Endodermal cell (in vitro differentiated cells): ENCODE data around the gene GNB1. TPM values are rescaled to one million over a fixed set of nuclear protein-coding genes. Genes with fewer than 3 reads are reported as not detected.

Experiments
- DNase-seq: peaks from one replicate; pipeline ENCODE4 v3.0.0-alpha.2; 2017
- H3K27ac ChIP-seq: 2 replicates; pipeline ENCODE4 v1.5.1; 2013; ENCODE audit warnings: mild to moderate bottlenecking, low read depth, low read length, moderate library complexity
- H3K27me3 ChIP-seq: 2 replicates; pipeline ENCODE4 v1.6.1; 2013; ENCODE audit warnings: mild to moderate bottlenecking, low read length, moderate library complexity; ENCODE audit not compliant: insufficient read depth, control insufficient read depth, poor library complexity, severe bottlenecking
- H3K36me3 ChIP-seq: 2 replicates; pipeline ENCODE4 v1.7.0; 2013; ENCODE audit warnings: mild to moderate bottlenecking, low read length, moderate library complexity; ENCODE audit not compliant: control insufficient read depth, insufficient read depth
- H3K4me1 ChIP-seq: one replicate; pipeline ENCODE4 v1.7.0; 2013; ENCODE audit warnings: low read length; ENCODE audit not compliant: control insufficient read depth, insufficient read depth
- H3K4me3 ChIP-seq: 2 replicates; pipeline ENCODE4 v1.5.1; 2013; ENCODE audit warnings: mild to moderate bottlenecking, low read length, moderate library complexity
- H3K9ac ChIP-seq: 2 replicates; pipeline ENCODE4 v1.6.1; 2013; ENCODE audit warnings: mild to moderate bottlenecking, low read length, moderate library complexity; ENCODE audit not compliant: poor library complexity, severe bottlenecking; ENCODE audit errors: extremely low read depth
- H3K9me3 ChIP-seq: 2 replicates; pipeline ENCODE4 v1.6.1; 2013; ENCODE audit warnings: mild to moderate bottlenecking, low read length, moderate library complexity; ENCODE audit not compliant: control insufficient read depth
- H3K27ac Mint-ChIP-seq: 2 replicates; pipeline ENCODE4 v1.8.0; 2020; ENCODE audit warnings: mixed read lengths
- H3K27me3 Mint-ChIP-seq: 2 replicates; pipeline ENCODE4 v1.8.0; 2021; ENCODE audit warnings: mild to moderate bottlenecking, mixed read lengths; ENCODE audit not compliant: insufficient read depth
- H3K36me3 Mint-ChIP-seq: 2 replicates; pipeline ENCODE4 v1.8.0; 2020; ENCODE audit warnings: low read depth, mixed read lengths
- H3K4me1 Mint-ChIP-seq: 2 replicates; pipeline ENCODE4 v1.8.0; 2020; ENCODE audit warnings: mixed read lengths
- H3K4me3 Mint-ChIP-seq: 2 replicates; pipeline ENCODE4 v1.8.0; 2020; ENCODE audit warnings: mild to moderate bottlenecking, moderate library complexity, mixed read lengths
- H3K9me3 Mint-ChIP-seq: 2 replicates; pipeline ENCODE4 v1.8.0; 2020; ENCODE audit warnings: mild to moderate bottlenecking, mixed read lengths
- CTCF ChIP-seq: fragments of 200-600 bp; sonication (generic); conservative IDR thresholded peaks from 2 replicates; pipeline ENCODE4 v1.5.0; 2021; ENCODE audit warnings: antibody characterized with exemption, mild to moderate bottlenecking
- WGBS, 2 experiments: methylation state at CpG; one replicate each; pipeline versions ENCODE4 v1.1.5 to v1.1.7; 2013; ENCODE audit warnings: missing lambda C conversion rate in 2 of 2, mixed read lengths in 1 of 2; ENCODE audit not compliant: insufficient coverage in 1 of 2, insufficient read length in 1 of 2; 5-methylcytosine and 5-hydroxymethylcytosine counted together
- total RNA-seq, 2 donors: library from RNA; stranded (reverse); fragmentation: NEBNext Ultra II Directional in 1 of 2; extraction: Animal tissue kit (Norgen Biotek cat#: 25700) in 1 of 2; gene quantifications; 2 replicates in 1 of 2; 3 replicates in 1 of 2; pipeline ENCODE4 v1.2.1, GENCODE V29; 2021

GNB1 gene
- total RNA-seq, 2 donors from 2014 or later: 369 to 371 TPM

- peak overlapping the region; percentile 48 for H3K27ac Mint-ChIP-seq
- no peaks in the 10 kb centered on the region for H3K9me3 Mint-ChIP-seq
- no peaks in the 10 kb centered on the region for H3K27me3 ChIP-seq
- peaks cover 16% of the 10 kb centered on the region for H3K4me1 Mint-ChIP-seq
- 99 to 100% methylated on average over 5 of the region's 5 CpGs for WGBS, 2 experiments
- no peak overlapping the region for H3K9ac ChIP-seq
- DNase-seq: no peak
- peaks cover 3% of the 10 kb centered on the region for H3K4me1 ChIP-seq
- H3K9me3 ChIP-seq: no peaks in the 10 kb centered on the region
- H3K36me3 Mint-ChIP-seq: peaks cover 58% of the 10 kb centered on the region
- H3K36me3 ChIP-seq: peaks cover 76% of the 10 kb centered on the region
- H3K27ac ChIP-seq: no peak overlapping the region
- TF ChIP-seq CTCF: no peak
- no peak overlapping the region for H3K4me3 ChIP-seq
- H3K4me3 Mint-ChIP-seq: no peak overlapping the region
- H3K27me3 Mint-ChIP-seq: no peaks in the 10 kb centered on the region
Measured at GRCh38 chr1:1832820-1833219, 58.1 kb downstream of the GNB1 start.

GRCh38 chr1:1832166-1832565, 58.7 kb downstream of the GNB1 start:
- peaks cover 57% of the 10 kb centered on the region for H3K36me3 Mint-ChIP-seq
- H3K4me1 Mint-ChIP-seq: peaks cover 17% of the 10 kb centered on the region
- Histone ChIP-seq H3K36me3 (peaks cover 71% of the 10 kb centered on the region), H3K27me3 (no peaks in the 10 kb centered on the region), H3K4me3 (no peak overlapping the region), H3K4me1 (peaks cover 3% of the 10 kb centered on the region), H3K27ac (no peak overlapping the region), H3K9ac (no peak overlapping the region), H3K9me3 (no peaks in the 10 kb centered on the region)
- peak overlapping the region; percentile 31 for H3K27ac Mint-ChIP-seq
- 96 to 100% methylated on average over 5 to 7 of the region's 8 CpGs for WGBS, 2 experiments
- DNase-seq: no peak
- H3K9me3 Mint-ChIP-seq: no peaks in the 10 kb centered on the region
- H3K27me3 Mint-ChIP-seq: no peaks in the 10 kb centered on the region
- no peak for TF ChIP-seq CTCF
- no peak overlapping the region for H3K4me3 Mint-ChIP-seq

GRCh38 chr1:1827089-1827848, 63.6 kb downstream of the GNB1 start:
- peak overlapping the region; percentile 86 for H3K27ac Mint-ChIP-seq

More at GRCh38 chr1:1827089-1827848, 63.6 kb downstream of the GNB1 start:
- H3K4me3 Mint-ChIP-seq: no peak overlapping the region
- Histone ChIP-seq H3K4me1 (no peaks in the 10 kb centered on the region), H3K9ac (no peak overlapping the region), H3K27ac (peak overlapping the region; percentile 22), H3K36me3 (peaks cover 62% of the 10 kb centered on the region), H3K9me3 (no peaks in the 10 kb centered on the region), H3K4me3 (no peak overlapping the region), H3K27me3 (no peaks in the 10 kb centered on the region)
- DNase-seq: no peak
- H3K36me3 Mint-ChIP-seq: peaks cover 46% of the 10 kb centered on the region
- no peaks in the 10 kb centered on the region for H3K27me3 Mint-ChIP-seq
- no peak for TF ChIP-seq CTCF
- H3K9me3 Mint-ChIP-seq: no peaks in the 10 kb centered on the region
- H3K4me1 Mint-ChIP-seq: peaks cover 6% of the 10 kb centered on the region
- 94 to 95% methylated on average over 14 of the region's 14 CpGs for WGBS, 2 experiments
